Osteocyte (in vitro differentiated cells): ENCODE measurements around the gene DEK. TPM values are rescaled to one million over a fixed set of nuclear protein-coding genes. Genes with fewer than 3 reads are reported as not detected.
"Not testable (repeated sequence)": the region's sequence is repeated elsewhere in the genome, so short reads cannot be mapped to it uniquely, and the experiment has no call there.

ENCODE experiments used
- DNase-seq: peaks from one replicate; pipeline ENCODE4 v3.0.0; 2021; ENCODE audit warnings: mixed read lengths; ENCODE audit not compliant: unreplicated experiment; ENCODE audit errors: extremely low spot score
- H3K27ac Mint-ChIP-seq: one replicate; pipeline ENCODE4 v1.8.0; 2021; ENCODE audit warnings: mild to moderate bottlenecking, mixed read lengths; ENCODE audit not compliant: unreplicated experiment
- H3K27me3 Mint-ChIP-seq: one replicate; pipeline ENCODE4 v1.8.0; 2021; ENCODE audit warnings: mixed read lengths; ENCODE audit not compliant: unreplicated experiment
- H3K36me3 Mint-ChIP-seq: one replicate; pipeline ENCODE4 v1.8.0; 2021; ENCODE audit warnings: mixed read lengths; ENCODE audit not compliant: unreplicated experiment
- H3K4me1 Mint-ChIP-seq: one replicate; pipeline ENCODE4 v1.8.0; 2021; ENCODE audit warnings: mixed read lengths; ENCODE audit not compliant: unreplicated experiment
- H3K4me3 Mint-ChIP-seq: one replicate; pipeline ENCODE4 v1.8.0; 2021; ENCODE audit warnings: mild to moderate bottlenecking, moderate library complexity, mixed read lengths; ENCODE audit not compliant: unreplicated experiment
- H3K9me3 Mint-ChIP-seq: one replicate; pipeline ENCODE4 v1.8.0; 2021; ENCODE audit warnings: mixed read lengths; ENCODE audit not compliant: unreplicated experiment
- total RNA-seq: library from RNA; stranded (reverse); gene quantifications from 2 replicates; pipeline ENCODE4 v1.2.1, GENCODE V29; 2021
- TF ChIP-seq, protein P1 (sequence below): fragments of 200-600 bp; sonication (generic); IDR thresholded peaks from 2 replicates; pipeline ENCODE4 v1.5.0; 2021; ENCODE audit warnings: antibody characterized with exemption, mild to moderate bottlenecking, moderate library complexity

DEK gene
- total RNA-seq, 1 donor from 2014 or later = 62.1 TPM

- H3K4me1 Mint-ChIP-seq = peaks cover 15% of the 10 kb centered on the region
Measured at GRCh38 chr6:18182568-18182967, 81.8 kb downstream of the DEK start.

DNA sequence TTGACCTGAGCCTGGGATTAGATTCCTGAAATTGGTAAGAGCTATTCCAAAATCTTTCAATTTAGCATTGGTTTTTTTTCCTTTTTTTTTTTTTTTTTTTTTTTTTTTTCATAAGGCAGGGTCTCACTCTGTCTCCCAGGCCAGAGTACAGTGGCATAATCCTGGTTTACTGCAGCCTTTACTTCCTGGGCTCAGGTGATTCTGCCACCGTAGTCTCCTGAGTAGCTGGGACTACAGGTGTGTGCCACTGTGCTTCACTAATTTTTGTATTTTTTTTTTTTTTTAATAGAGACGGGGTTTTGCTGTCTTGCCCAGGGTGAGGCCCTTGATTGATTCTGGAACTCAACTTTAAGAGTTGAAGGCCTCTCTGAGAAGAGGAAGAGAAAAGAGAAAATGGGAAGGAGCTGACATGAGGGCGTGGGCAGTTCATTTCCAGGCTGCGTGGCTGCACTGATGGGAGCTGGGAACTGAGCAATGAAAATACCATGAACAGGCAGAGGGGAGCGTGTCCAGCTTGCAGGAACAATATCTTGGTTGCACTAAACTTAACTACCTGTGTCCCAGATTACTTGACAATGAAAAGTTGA, 84.5 kb downstream of the DEK start:
- Mint-ChIP-seq H3K27ac (no peak overlapping the region), H3K9me3 (peaks cover 10% of the 10 kb centered on the region), H3K27me3 (no peaks in the 10 kb centered on the region), H3K4me1 (peaks cover 2% of the 10 kb centered on the region), H3K4me3 (no peak overlapping the region), H3K36me3 (peaks cover 32% of the 10 kb centered on the region)
- DNase-seq = no peak
- TF ChIP-seq, protein P1, sequence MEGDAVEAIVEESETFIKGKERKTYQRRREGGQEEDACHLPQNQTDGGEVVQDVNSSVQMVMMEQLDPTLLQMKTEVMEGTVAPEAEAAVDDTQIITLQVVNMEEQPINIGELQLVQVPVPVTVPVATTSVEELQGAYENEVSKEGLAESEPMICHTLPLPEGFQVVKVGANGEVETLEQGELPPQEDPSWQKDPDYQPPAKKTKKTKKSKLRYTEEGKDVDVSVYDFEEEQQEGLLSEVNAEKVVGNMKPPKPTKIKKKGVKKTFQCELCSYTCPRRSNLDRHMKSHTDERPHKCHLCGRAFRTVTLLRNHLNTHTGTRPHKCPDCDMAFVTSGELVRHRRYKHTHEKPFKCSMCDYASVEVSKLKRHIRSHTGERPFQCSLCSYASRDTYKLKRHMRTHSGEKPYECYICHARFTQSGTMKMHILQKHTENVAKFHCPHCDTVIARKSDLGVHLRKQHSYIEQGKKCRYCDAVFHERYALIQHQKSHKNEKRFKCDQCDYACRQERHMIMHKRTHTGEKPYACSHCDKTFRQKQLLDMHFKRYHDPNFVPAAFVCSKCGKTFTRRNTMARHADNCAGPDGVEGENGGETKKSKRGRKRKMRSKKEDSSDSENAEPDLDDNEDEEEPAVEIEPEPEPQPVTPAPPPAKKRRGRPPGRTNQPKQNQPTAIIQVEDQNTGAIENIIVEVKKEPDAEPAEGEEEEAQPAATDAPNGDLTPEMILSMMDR = no peak

More at GRCh38 chr6:18182568-18182967, 81.8 kb downstream of the DEK start:
- Mint-ChIP-seq H3K36me3 (peaks cover 17% of the 10 kb centered on the region), H3K4me3 (no peak overlapping the region), H3K9me3 (no peaks in the 10 kb centered on the region), H3K27me3 (no peaks in the 10 kb centered on the region), H3K27ac (no peak overlapping the region)
- TF ChIP-seq, protein P1 = no peak
- no peak for DNase-seq

- no peak for DNase-seq
- Mint-ChIP-seq H3K9me3 (peaks cover 10% of the 10 kb centered on the region), H3K4me3 (no peak overlapping the region), H3K27ac (no peak overlapping the region), H3K4me1 (peaks cover 2% of the 10 kb centered on the region), H3K27me3 (no peaks in the 10 kb centered on the region), H3K36me3 (peaks cover 32% of the 10 kb centered on the region)
- TF ChIP-seq, protein P1 = no peak
Measured at GRCh38 chr6:18178960-18179615, 85.2 kb downstream of the DEK start.

DNA sequence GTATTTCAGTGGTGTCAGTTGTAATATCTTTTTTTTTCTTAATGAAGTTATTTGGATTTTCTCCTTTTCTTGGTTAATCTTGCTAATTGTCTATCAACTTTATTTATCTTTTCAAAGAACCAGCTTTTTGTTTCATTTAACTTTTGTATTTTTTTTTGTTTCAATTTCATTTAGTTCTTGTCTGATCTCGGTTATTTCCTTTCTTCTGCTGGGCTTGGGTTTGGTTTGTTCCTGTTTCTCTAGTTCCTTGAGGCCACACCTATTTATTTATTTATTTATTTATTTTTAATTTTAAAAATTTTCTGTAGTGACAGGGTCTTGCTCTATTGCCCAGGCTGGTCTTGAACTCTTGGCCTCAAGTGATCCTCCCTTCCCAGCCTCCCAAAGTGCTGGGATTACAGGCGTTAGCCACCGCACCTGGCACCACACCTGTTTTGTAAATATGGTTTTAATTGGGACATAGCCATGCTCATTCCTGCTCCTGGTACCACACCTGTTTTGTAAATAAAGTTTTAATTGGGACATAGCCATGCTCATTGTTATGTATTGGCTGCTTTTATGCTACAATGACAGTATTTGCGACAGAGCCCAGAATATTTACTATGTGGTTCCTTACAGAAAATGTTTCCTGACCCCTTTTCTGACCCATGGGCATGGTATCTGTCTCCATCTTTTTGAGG, 86.9 kb downstream of the DEK start:
- peaks cover 33% of the 10 kb centered on the region for H3K36me3 Mint-ChIP-seq
- DNase-seq = no peak
- TF ChIP-seq, protein P1 = no peak
- no peak overlapping the region for H3K27ac Mint-ChIP-seq
- H3K27me3 Mint-ChIP-seq = no peaks in the 10 kb centered on the region
- H3K4me3 Mint-ChIP-seq = no peak overlapping the region
- H3K4me1 Mint-ChIP-seq = peaks cover 2% of the 10 kb centered on the region
- H3K9me3 Mint-ChIP-seq = peaks cover 10% of the 10 kb centered on the region

- not testable (repeated sequence) for H3K4me3 Mint-ChIP-seq, DNase-seq, H3K4me1 Mint-ChIP-seq, H3K9me3 Mint-ChIP-seq, H3K27me3 Mint-ChIP-seq, H3K27ac Mint-ChIP-seq
- peaks cover 39% of the 10 kb centered on the region for H3K36me3 Mint-ChIP-seq
Measured at GRCh38 chr6:18176198-18176597, 88.1 kb downstream of the DEK start.

Other genes with a start within 250 kb of the DEK start
- gene NHLRC1, start 141.9 kb downstream of the DEK start, total RNA-seq = 1.0 and 1.5 TPM in 2 replicates
- 5.1 and 5.7 TPM in 2 replicates for gene TPMT, start 109.5 kb downstream of the DEK start, total RNA-seq
- gene KDM1B, start 109.1 kb downstream of the DEK start, total RNA-seq = 12.1 and 13.3 TPM in 2 replicates
- gene RNF144B, start 122.8 kb upstream of the DEK start, total RNA-seq = 14.7 and 15.0 TPM in 2 replicates